HepG2 (cell line): Measurements from ENCODE around the gene ATF1. TPM values are rescaled to one million over a fixed set of nuclear protein-coding genes. Genes with fewer than 3 reads are reported as not detected.

Experiments
- CHCHD3 ChIP-seq: sonication (generic); formaldehyde crosslinking; IDR thresholded peaks from 2 replicates; pipeline ENCODE4 v1.8.0; 2022; ENCODE audit warnings: mild to moderate bottlenecking, missing genetic modification reagents, moderate library complexity
- CREB1 ChIP-seq, 2 experiments: fragments of 450-650 bp in 1 of 2; IDR thresholded peaks; 2 replicates each; pipeline ENCODE4 v1.6.1; 2016 to 2017; ENCODE audit warnings: control low read depth in 1 of 2, mild to moderate bottlenecking in 1 of 2, missing compliant biosample characterization in 1 of 2, missing genetic modification characterization in 1 of 2
- DNMT3B ChIP-seq: conservative IDR thresholded peaks from 2 replicates; pipeline ENCODE4 v1.6.1; 2016; ENCODE audit warnings: missing biosample characterization, control low read depth
- HHEX ChIP-seq: IDR thresholded peaks from 2 replicates; pipeline ENCODE4 v1.6.1; 2016; ENCODE audit warnings: control low read depth
- KDM4B ChIP-seq: sonication (generic); formaldehyde crosslinking; IDR thresholded peaks from 2 replicates; pipeline ENCODE4 v1.4.0; 2020; ENCODE audit warnings: missing genetic modification reagents
- LRRFIP1 ChIP-seq: sonication (generic); formaldehyde crosslinking; conservative IDR thresholded peaks from 2 replicates; pipeline ENCODE4 v1.4.0; 2020; ENCODE audit warnings: missing genetic modification reagents
- MIXL1 ChIP-seq: IDR thresholded peaks from 2 replicates; pipeline ENCODE4 v1.6.1; 2016
- PAF1 ChIP-seq: IDR thresholded peaks from 2 replicates; pipeline ENCODE4 v1.6.1; 2016; ENCODE audit warnings: missing genetic modification reagents, missing compliant biosample characterization
- POLR2AphosphoS2 ChIP-seq: IDR thresholded peaks from 2 replicates; pipeline ENCODE4 v1.6.1; 2011; ENCODE audit warnings: low read depth, low read length, improper control_type of control experiment
- PPARG ChIP-seq: conservative IDR thresholded peaks from 2 replicates; pipeline ENCODE4 v1.6.1; 2016; ENCODE audit warnings: missing biosample characterization, missing genetic modification reagents
- RBAK ChIP-seq: sonication (generic); formaldehyde crosslinking; IDR thresholded peaks from 2 replicates; pipeline ENCODE4 v1.5.1; 2020; ENCODE audit warnings: mild to moderate bottlenecking, missing genetic modification reagents
- YEATS2 ChIP-seq: sonication (generic); formaldehyde crosslinking; IDR thresholded peaks from 2 replicates; pipeline ENCODE4 v1.4.0; 2020; ENCODE audit warnings: missing genetic modification reagents, borderline replicate concordance
- ZBTB42 ChIP-seq: sonication (generic); formaldehyde crosslinking; IDR thresholded peaks from 2 replicates; pipeline ENCODE4 v1.5.0; 2020; ENCODE audit warnings: mild to moderate bottlenecking, missing genetic modification reagents
- ZFYVE20 ChIP-seq: sonication (generic); formaldehyde crosslinking; IDR thresholded peaks from 2 replicates; pipeline ENCODE4 v1.8.0; 2023; ENCODE audit warnings: low read depth, mild to moderate bottlenecking, moderate library complexity, missing genetic modification reagents, borderline replicate concordance
- ZNF282 ChIP-seq: fragments of 450-650 bp; IDR thresholded peaks from 2 replicates; pipeline ENCODE4 v1.6.1; 2018; ENCODE audit not compliant: partially characterized antibody
- ZNF3 ChIP-seq: IDR thresholded peaks from 2 replicates; pipeline ENCODE4 v1.7.0; 2017; ENCODE audit warnings: inconsistent platforms
- ZNF496 ChIP-seq: sonication (generic); formaldehyde crosslinking; IDR thresholded peaks from 2 replicates; pipeline ENCODE4 v1.8.1; 2023; ENCODE audit warnings: mild to moderate bottlenecking, moderate library complexity, missing genetic modification reagents; ENCODE audit not compliant: insufficient replicate concordance
- ZNF547 ChIP-seq: sonication (generic); formaldehyde crosslinking; IDR thresholded peaks from 2 replicates; pipeline ENCODE4 v1.5.1; 2020; ENCODE audit warnings: mild to moderate bottlenecking, missing genetic modification reagents
- ZNF615 ChIP-seq: sonication (generic); formaldehyde crosslinking; IDR thresholded peaks from 2 replicates; pipeline ENCODE4 v1.5.0; 2020; ENCODE audit warnings: mild to moderate bottlenecking, missing genetic modification reagents, borderline replicate concordance
- ZNF75D ChIP-seq: sonication (generic); formaldehyde crosslinking; IDR thresholded peaks from 2 replicates; pipeline ENCODE4 v1.8.1; 2023; ENCODE audit warnings: missing genetic modification reagents, mild to moderate bottlenecking, borderline replicate concordance
- ZNF773 ChIP-seq: sonication (generic); formaldehyde crosslinking; IDR thresholded peaks from 2 replicates; pipeline ENCODE4 v1.4.0; 2020; ENCODE audit warnings: missing genetic modification reagents, borderline replicate concordance
- ZNF891 ChIP-seq: sonication (generic); formaldehyde crosslinking; IDR thresholded peaks from 2 replicates; pipeline ENCODE4 v1.5.0; 2020; ENCODE audit warnings: mild to moderate bottlenecking, missing genetic modification reagents
- polyA plus RNA-seq, 8 experiments: library from polyadenylated mRNA; depleted of rRNA in 3 of 8; stranded (reverse) in 7 of 8; unstranded in 1 of 8; fragments of >200 nt; fragmentation: Illumina TruSeq in 4 of 8; extraction: Trizol in 4 of 8; gene quantifications; 2 replicates each; pipeline versions ENCODE4 v1.2.1 to v1.2.3, GENCODE V29; 2011 to 2016; ENCODE audit warnings: low read depth in 4 of 8, missing spikeins in 1 of 8, mixed read lengths in 1 of 8; ENCODE audit not compliant: insufficient read depth in 1 of 8
- total RNA-seq, 5 experiments: library from RNA; depleted of rRNA; stranded (reverse); fragments of >200 nt; fragmentation: Illumina TruSeq; extraction: Trizol; gene quantifications; 2 replicates each; pipeline ENCODE4 v1.2.3, GENCODE V29; 2016; ENCODE audit warnings: low read depth in 1 of 5
- TF ChIP-seq, protein P1 (sequence below): sonication (generic); formaldehyde crosslinking; IDR thresholded peaks from 2 replicates; pipeline ENCODE4 v1.8.0; 2023; ENCODE audit warnings: mild to moderate bottlenecking, missing genetic modification reagents
- TF ChIP-seq, protein P2 (sequence below): sonication (generic); formaldehyde crosslinking; IDR thresholded peaks from 2 replicates; pipeline ENCODE4 v1.4.0; 2020; ENCODE audit warnings: mild to moderate bottlenecking, missing genetic modification reagents, borderline replicate concordance

Gene ATF1
- total and polyA plus RNA-seq, 2 of the 13 experiments (the other 11 are each of a cell fraction or from before 2014, with no cell fraction given), result 29.3 to 52.0 TPM

- no peak for TF ChIP-seq DNMT3B (CRISPR knock-in tag)
- TF ChIP-seq ZNF547, result peak; percentile 64; the same call in 1 of the 2 replicates
- no peak for TF ChIP-seq ZNF282
- no peak for TF ChIP-seq ZBTB42 (CRISPR knock-in tag)
- TF ChIP-seq LRRFIP1 (CRISPR knock-in tag), result no peak
- TF ChIP-seq PAF1 (CRISPR knock-in tag), result no peak
- peak; percentile 87 for TF ChIP-seq CREB1 (IDR thresholded peaks at IDR 0.05)
- TF ChIP-seq CREB1 (CRISPR knock-in tag; IDR thresholded peaks at IDR 0.05), result peak; percentile 82
- TF ChIP-seq RBAK (CRISPR knock-in tag), result no peak
- no peak for TF ChIP-seq ZNF615 (CRISPR knock-in tag)
- TF ChIP-seq HHEX (CRISPR knock-in tag), result no peak
- 0 out of 2 replicates have a peak, but pooled peaks have one; percentile 42 for TF ChIP-seq POLR2AphosphoS2
- no peak for TF ChIP-seq ZNF496 (CRISPR knock-in tag)
- TF ChIP-seq ZNF891 (CRISPR knock-in tag), result 0 out of 2 replicates have a peak, but pooled peaks have one; percentile 60
- TF ChIP-seq CHCHD3, result peak; percentile 65; the same call in 1 of the 2 replicates
- TF ChIP-seq, protein P1, sequence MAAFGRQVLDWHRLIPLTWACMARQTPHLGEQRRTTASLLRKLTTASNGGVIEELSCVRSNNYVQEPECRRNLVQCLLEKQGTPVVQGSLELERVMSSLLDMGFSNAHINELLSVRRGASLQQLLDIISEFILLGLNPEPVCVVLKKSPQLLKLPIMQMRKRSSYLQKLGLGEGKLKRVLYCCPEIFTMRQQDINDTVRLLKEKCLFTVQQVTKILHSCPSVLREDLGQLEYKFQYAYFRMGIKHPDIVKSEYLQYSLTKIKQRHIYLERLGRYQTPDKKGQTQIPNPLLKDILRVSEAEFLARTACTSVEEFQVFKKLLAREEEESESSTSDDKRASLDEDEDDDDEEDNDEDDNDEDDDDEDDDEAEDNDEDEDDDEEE (CRISPR knock-in tag), result no peak
- no peak for TF ChIP-seq PPARG (CRISPR knock-in tag)
- TF ChIP-seq, protein P2, sequence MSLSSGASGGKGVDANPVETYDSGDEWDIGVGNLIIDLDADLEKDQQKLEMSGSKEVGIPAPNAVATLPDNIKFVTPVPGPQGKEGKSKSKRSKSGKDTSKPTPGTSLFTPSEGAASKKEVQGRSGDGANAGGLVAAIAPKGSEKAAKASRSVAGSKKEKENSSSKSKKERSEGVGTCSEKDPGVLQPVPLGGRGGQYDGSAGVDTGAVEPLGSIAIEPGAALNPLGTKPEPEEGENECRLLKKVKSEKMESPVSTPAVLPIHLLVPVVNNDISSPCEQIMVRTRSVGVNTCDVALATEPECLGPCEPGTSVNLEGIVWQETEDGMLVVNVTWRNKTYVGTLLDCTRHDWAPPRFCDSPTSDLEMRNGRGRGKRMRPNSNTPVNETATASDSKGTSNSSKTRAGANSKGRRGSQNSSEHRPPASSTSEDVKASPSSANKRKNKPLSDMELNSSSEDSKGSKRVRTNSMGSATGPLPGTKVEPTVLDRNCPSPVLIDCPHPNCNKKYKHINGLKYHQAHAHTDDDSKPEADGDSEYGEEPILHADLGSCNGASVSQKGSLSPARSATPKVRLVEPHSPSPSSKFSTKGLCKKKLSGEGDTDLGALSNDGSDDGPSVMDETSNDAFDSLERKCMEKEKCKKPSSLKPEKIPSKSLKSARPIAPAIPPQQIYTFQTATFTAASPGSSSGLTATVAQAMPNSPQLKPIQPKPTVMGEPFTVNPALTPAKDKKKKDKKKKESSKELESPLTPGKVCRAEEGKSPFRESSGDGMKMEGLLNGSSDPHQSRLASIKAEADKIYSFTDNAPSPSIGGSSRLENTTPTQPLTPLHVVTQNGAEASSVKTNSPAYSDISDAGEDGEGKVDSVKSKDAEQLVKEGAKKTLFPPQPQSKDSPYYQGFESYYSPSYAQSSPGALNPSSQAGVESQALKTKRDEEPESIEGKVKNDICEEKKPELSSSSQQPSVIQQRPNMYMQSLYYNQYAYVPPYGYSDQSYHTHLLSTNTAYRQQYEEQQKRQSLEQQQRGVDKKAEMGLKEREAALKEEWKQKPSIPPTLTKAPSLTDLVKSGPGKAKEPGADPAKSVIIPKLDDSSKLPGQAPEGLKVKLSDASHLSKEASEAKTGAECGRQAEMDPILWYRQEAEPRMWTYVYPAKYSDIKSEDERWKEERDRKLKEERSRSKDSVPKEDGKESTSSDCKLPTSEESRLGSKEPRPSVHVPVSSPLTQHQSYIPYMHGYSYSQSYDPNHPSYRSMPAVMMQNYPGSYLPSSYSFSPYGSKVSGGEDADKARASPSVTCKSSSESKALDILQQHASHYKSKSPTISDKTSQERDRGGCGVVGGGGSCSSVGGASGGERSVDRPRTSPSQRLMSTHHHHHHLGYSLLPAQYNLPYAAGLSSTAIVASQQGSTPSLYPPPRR (CRISPR knock-in tag), result peak; percentile 68; the same call in 1 of the 2 replicates
- no peak for TF ChIP-seq KDM4B (CRISPR knock-in tag)
- peak; percentile 90 for TF ChIP-seq YEATS2 (CRISPR knock-in tag)
- no peak for TF ChIP-seq ZNF75D (CRISPR knock-in tag)
- no peak for TF ChIP-seq ZFYVE20 (CRISPR knock-in tag)
- peak; percentile 50; the same call in 1 of the 2 replicates for TF ChIP-seq MIXL1 (CRISPR knock-in tag)
- no peak for TF ChIP-seq ZNF3 (CRISPR knock-in tag)
- no peak for TF ChIP-seq ZNF773 (CRISPR knock-in tag)
Observed at GRCh38 chr12:50763639-50764285, at the start of gene ATF1 (continued).
